HL-60/S4 treated with retinoic acid at 250 ng/mL for 4 days and 3 days (cell line): ENCODE measurements around the gene GABPB1.

Source experiments
- in situ Hi-C: fragments of 300-500 bp; cut with MboI; formaldehyde crosslinking; loops from 2 replicates; pipeline ENCODE4 v1.7.0; 2022; ENCODE audit warnings: low sequenced_read_pairs

GABPB1 gene

DNA sequence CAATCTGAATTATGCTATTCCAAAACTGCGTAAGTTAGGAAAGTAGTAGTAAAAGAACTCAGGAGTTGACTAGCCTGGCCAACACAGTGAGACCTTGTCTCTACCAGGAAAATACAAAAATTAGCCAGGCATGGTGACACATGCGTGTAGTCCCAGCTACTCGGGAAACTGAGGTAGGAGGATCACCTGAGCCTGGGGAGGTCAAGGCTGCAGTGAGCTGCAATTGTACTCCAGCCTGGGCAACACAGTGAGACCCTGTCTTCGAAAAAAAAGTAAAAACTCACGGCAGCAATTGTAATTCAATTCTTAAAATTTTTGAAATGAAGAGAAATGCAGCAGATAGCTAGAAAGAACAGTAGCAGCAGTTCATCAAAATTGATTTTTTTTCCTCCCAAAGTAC is 9.7 kb downstream of the GABPB1 start:
- in situ Hi-C loops: no loop called here

GRCh38 chr15:50344006-50344464 is 11.0 kb downstream of the GABPB1 start:
- in situ Hi-C loops: no loop called here

DNA sequence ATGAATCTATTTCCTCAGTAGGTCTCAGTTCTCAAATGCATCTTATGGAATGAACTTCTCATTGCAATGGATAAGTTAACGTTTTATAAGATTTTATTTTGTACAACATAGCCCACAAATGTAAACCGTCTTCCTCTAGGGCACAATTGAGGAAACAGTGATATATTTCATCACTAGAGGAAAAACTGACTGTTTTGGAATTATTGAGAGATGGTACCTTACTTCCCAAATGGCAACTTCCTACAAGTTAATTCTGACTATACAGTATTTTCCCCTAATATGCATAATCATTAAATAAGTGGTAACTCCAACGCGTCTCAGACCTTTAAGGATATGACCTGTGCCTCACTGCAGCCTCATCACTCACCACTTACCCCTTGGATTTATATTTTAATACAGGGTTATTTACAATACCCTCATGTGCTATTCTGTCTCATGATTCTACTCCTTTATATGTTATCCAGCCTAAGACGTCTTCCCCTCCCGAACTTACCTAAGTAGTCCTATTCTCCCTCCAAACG is 13.3 kb downstream of the GABPB1 start:
- in situ Hi-C loops: no loop called here

DNA sequence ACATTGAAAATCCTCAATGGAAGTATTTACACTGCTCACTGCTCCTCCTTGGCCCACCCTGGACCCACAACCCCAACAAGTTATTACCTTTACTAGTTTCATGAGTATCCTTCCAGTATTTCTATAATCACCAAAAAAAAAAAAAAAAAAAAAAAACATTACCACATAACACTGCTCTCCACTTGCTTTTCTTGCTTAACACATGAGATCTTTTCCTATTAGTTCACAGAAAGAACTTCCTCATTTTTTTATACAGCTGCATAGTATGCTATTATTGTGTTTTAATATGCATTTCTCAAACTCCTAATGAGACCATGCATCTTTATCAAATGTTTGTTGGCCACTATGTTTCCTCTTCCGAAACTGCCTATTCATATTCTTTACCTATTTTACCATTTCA is 14.6 kb downstream of the GABPB1 start:
- in situ Hi-C loops: no loop called here

DNA sequence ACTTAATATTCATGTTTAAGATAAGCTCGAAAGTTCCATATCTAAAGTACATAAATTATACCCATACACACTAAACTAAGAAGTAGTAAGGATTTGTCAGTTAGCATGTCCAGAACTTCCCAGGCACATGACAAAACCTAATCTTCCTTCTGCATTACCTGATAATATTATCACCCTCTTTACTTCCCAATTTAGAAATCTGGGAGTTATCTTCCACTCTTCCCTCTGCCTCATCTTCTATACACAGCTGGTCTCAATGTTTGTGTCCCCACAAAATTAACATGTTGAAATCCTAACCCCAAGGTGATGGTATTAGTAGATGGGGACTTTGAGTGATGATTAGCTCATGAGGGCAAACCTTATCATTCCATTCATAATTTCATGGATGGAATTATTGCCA is 15.3 kb downstream of the GABPB1 start:
- in situ Hi-C loops: no loop called here

DNA sequence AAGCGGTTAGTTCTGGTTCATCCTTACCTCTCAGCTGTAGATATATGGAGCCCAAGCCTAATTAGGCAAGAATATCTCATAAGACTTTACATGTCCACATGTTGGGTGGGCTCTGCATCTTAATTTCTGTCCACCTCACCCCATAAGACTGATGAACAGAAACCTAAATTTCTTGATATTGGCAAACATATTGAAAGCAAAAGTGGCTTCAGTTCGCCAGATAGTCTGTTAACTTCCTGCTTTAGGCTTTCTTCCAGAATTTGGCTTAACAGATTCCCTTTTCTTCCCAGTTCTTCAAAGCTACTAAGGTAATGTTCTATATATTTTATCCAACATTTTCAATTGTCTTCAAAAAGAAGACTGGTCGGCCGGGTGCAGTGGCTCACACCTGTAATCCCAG is 19.7 kb downstream of the GABPB1 start:
- in situ Hi-C loops: no loop called here

- in situ Hi-C loops: no loop called here
Observed at GRCh38 chr15:50333229-50333628, 21.8 kb downstream of the GABPB1 start.

DNA sequence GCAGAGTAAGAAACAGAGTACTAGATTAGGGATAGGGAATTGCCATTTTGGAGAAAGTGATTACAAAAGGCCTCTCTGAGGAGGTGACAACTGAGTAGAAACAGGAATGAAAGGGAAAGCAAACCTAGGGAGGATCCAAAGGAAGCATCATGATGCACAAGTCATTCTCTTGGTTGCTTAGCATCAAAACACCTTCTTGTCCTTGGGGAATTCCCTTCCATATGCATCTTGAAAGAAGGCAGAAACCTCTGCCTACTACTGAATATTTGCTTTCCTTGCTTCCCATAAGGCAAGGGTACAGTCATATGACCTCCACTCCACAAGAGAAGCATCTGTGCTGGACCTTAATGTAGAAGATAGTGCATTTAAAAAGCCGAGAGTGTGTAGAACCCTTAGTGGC is 24.1 kb downstream of the GABPB1 start:
- in situ Hi-C loops: no loop called here

GRCh38 chr15:50328116-50328515 is 26.9 kb downstream of the GABPB1 start:
- in situ Hi-C loops: no loop called here

DNA sequence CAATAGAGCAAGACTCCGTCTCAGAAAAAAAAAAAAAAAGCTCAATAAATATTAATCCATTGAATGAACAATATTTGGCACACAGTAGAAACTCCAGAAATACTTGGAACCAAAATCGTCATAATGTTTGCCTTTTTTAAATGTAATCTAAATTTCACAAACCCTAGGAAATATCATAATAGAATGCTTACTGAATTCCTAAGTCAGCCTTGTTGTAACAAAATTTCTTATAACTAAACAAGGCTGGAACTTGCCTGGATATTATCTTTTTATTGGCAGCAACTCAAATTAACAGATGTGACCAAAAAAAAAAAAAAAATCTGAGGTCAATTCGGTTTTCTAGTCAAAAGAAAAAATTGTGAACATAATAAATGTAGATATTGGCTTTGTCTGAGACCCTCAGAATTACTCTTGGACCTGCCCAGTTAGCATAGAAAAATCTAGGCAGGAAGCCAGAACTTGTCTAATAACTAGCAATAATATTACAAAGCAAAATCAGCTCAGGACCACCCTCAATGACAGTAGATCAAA is 33.3 kb downstream of the GABPB1 start:
- in situ Hi-C loops: loop anchor here (25.0 kb wide), 2 partner anchors 434 to 1084 kb away; no protein-coding TSS in a partner anchor

- in situ Hi-C loops: loop anchor here (25.0 kb wide), 2 partner anchors 433 to 1083 kb away; no protein-coding TSS in a partner anchor
Observed at GRCh38 chr15:50320504-50320903, 34.5 kb downstream of the GABPB1 start.

DNA sequence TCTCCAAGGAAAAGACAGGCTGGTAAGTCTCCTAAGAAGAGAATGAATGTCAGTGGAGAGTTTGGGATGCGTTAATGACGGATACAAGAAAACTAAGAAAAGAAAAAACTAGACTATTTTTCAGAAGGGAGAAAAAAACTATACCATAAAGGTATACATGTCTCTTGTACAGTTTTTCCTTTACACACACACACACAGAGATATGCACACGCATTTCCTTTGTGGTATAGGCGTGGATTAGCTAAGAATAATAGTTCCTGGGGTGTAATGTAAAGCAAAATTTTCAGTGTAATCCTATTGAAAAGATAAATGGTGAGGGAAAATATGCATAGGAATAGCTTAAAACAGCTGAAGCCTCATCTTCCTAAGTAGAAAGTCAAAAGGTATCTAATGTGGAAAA is 36.3 kb downstream of the GABPB1 start:
- in situ Hi-C loops: loop anchor here (25.0 kb wide), 2 partner anchors 431 to 1081 kb away; no protein-coding TSS in a partner anchor

GRCh38 chr15:50315814-50316630 is 39.0 kb downstream of the GABPB1 start:
- in situ Hi-C loops: loop anchor here (25.0 kb wide), 2 partner anchors 429 to 1079 kb away; no protein-coding TSS in a partner anchor

DNA sequence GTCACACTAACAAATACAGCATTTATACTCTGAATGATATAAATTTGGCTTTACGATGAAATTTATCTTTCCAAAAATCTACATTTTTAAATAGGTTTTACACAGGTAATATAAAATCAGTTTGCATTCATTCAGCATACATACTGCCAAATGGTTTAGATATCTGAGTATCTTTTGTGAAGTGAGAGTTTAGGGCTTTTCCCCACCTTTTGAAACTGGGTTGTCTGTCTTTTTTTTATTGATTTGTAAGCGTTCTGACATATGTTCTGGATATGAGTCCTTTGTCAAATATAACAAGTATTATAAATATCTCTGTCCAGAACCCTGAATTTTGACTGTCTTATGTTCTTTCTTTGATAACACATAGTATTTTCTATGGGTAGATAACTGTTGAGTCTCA is 42.4 kb downstream of the GABPB1 start:
- in situ Hi-C loops: loop anchor here (25.0 kb wide), 2 partner anchors 425 to 1075 kb away; no protein-coding TSS in a partner anchor

DNA sequence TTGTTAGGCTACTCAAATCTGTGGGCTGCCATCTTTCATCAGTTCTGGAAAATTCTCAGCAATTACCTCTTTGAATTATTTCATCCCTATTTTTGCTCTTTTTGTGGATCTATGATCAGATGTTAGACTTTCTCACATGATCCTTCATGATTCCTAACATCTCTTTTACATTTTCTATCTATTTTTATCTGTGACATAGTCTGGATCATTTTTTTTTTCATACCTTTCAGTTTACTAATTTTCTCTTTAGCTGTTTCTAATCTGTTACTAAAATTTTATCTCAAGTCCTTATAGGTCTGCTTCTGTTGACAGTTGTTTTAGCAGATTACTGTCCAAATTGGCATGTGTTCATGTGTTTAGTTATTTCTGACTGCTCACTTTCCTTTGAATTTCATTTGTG is 47.2 kb downstream of the GABPB1 start:
- in situ Hi-C loops: loop anchor here (25.0 kb wide), 2 partner anchors 420 to 1070 kb away; no protein-coding TSS in a partner anchor

- in situ Hi-C loops: loop anchor here (25.0 kb wide), 2 partner anchors 418 to 1068 kb away; no protein-coding TSS in a partner anchor
Observed at GRCh38 chr15:50304836-50305235, 50.2 kb downstream of the GABPB1 start.

DNA sequence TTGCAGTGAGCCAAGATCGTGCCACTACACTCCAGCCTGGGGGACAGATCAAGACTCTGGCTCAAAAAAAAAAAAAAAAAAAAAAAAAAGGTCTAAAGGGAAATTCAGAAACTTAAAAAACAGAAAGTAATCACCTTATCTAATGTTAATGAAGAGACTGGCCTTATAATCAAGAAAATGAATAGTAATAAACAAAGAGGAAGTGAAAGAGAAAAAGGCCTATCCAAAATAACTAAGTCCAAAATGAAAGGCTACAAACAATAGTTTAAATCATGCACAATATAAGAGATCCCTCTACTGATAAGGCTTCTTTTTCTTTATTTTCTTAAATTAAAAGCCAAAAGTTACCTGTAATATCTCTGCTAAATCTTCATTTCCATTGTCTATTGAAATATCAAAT is 52.4 kb downstream of the GABPB1 start:
- in situ Hi-C loops: loop anchor here (25.0 kb wide), 2 partner anchors 415 to 1065 kb away; no protein-coding TSS in a partner anchor

GRCh38 chr15:50298340-50298739 is 56.7 kb downstream of the GABPB1 start:
- in situ Hi-C loops: no loop called here

DNA sequence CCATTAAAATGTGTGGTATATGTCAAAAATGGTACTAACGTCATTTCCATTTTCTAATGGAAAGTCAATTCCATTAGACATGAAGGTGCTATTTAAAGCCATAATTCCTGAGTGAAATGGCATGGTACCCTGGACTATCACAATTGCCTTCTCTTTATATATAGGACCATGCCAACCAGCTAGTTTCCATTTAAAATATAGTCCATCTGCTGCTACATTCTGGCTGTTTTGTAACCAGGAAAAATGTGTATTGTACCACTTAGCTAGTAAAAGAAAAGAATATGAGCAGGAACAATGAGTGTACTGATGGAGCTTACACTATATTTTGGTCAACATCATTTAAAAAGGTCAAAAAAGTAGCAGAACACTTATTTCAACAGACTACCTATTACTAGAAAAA is 59.0 kb downstream of the GABPB1 start:
- in situ Hi-C loops: no loop called here

GRCh38 chr15:50289749-50290148 is 65.2 kb downstream of the GABPB1 start:
- in situ Hi-C loops: no loop called here

DNA sequence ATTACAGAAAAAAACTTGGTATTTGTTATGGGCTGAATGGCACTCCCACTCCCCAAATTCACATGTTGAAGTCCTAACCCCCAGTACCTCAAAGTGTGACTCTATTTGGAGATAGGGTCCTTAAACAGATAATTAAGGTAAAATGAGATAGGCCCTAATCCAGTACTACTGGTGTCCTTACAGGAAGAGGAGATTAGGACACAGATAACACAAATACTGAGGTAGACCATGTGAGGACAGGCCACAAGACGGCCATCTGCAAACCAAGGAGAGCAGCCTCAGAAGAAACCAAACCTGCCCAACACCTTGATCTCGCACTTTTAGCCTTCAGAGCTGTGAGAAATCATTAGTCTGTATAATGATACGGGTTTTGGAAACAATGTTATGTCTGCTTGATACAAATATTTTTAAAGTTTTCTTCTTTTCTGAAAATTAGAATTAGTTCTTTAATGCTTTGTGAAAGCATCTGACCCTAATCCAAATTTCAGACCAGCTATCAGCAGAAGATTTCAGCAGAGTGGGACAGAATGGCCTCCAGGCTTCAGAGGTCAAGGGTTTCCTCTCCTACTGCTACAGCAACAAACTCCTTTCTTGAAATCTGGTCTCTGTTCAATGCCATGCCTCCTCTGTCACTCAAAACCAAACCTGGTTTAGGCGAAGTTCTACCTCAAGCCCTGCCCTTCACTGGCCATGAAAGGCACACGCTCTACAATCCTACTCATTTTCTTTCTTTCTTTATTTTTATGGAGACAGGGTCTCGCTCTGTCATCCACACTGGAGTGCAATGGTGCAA is 67.5 kb downstream of the GABPB1 start:
- in situ Hi-C loops: no loop called here
